ENCODE measurements around the gene GRK1. TPM values are rescaled to one million over a fixed set of nuclear protein-coding genes. Genes with fewer than 3 reads are reported as not detected.

GRK1 gene
- polyA plus RNA-seq (2011; rRNA removed) (not detected in 2 replicates), polyA minus RNA-seq (2011; rRNA and poly(A)+ RNA removed) (not detected in 2 replicates)

DNA sequence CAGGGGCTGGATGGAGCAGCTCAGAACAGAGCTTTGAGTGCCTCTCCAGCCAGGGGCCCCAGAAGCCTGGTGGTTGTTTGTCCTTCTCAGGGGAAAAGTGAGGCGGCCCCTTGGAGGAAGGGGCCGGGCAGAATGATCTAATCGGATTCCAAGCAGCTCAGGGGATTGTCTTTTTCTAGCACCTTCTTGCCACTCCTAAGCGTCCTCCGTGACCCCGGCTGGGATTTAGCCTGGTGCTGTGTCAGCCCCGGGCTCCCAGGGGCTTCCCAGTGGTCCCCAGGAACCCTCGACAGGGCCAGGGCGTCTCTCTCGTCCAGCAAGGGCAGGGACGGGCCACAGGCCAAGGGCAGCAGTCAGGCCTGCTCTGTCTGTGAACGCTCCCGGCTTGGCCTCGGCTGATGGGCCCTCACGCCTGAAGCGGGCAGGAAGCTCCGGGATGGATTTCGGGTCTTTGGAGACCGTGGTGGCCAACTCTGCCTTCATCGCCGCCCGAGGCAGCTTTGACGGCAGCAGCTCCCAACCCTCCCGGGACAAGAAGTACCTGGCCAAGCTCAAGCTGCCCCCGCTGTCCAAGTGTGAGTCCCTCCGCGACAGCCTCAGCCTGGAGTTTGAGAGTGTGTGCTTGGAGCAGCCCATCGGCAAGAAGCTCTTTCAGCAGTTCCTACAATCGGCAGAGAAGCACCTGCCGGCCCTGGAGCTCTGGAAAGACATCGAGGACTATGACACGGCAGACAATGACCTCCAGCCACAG, at the start of gene GRK1:
GRK1 (plus strand) TSS at position 269 of the 751 bp plus-strand sequence; CDS start at position 437, 168 bp downstream.
- Histone ChIP-seq H3K4me3 (ENCODE audit: low read depth, low read length) (no peak within 1 kb of the TSS), H3K27ac (ENCODE audit: low read depth, low read length) (no peak within 1 kb of the TSS), H3K27me3 (ENCODE audit: control insufficient read depth, insufficient read depth, low read length) (peaks cover 2% of the 10 kb centered on the region), H3K9me3 (ENCODE audit: control insufficient read depth, insufficient read depth, low read length) (peaks cover 21% of the 10 kb centered on the region; the same call in 1 of the 2 replicates)
- ChIA-PET CTCF (no interaction called here), POLR2A (no interaction called here)
- no peak for TF ChIP-seq CTCF (IDR thresholded peaks at IDR 0.05; ENCODE audit: low read depth, low read length)
- DNase-seq (ENCODE audit: low read depth, low spot score), result no peak

DNA sequence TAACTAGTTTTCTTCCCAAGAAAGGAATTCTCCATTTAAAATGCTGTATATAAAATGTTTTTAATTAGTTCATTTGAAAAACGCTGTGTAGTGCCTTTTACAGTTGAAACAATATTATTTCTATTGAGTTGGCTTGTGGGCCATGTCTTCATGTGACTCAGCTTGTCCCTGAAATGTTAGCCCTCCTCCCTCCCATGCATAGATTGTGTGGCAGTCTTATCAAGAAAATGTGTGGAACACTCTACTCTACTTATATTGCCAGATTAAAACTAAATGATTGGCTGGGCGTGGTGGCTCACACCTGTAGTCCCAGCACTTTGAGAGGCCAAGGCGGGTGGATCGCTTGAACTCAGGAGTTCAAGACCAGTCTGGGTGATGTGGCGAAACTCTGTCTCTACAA, 49.1 kb upstream of the GRK1 start:
- ChIA-PET POLR2A (no interaction called here), CTCF (no interaction called here)
- no peak for TF ChIP-seq CTCF (IDR thresholded peaks at IDR 0.05; ENCODE audit: low read depth, low read length)
- no peaks in the 10 kb centered on the region for H3K27me3 ChIP-seq (ENCODE audit: control insufficient read depth, insufficient read depth, low read length)
- H3K27ac ChIP-seq (ENCODE audit: low read depth, low read length), result no peak overlapping the region
- no peak for DNase-seq (ENCODE audit: low read depth, low spot score)
- no peaks in the 10 kb centered on the region; the same call in 1 of the 2 replicates for H3K9me3 ChIP-seq (ENCODE audit: control insufficient read depth, insufficient read depth, low read length)
- no peak overlapping the region for H3K4me3 ChIP-seq (ENCODE audit: low read depth, low read length)

GRCh38 chr13:113618455-113618854, 48.6 kb upstream of the GRK1 start:
- TF ChIP-seq CTCF (IDR thresholded peaks at IDR 0.05; ENCODE audit: low read depth, low read length), result no peak
- CTCF ChIA-PET, result no interaction called here
- no peak for DNase-seq (ENCODE audit: low read depth, low spot score)
- Histone ChIP-seq H3K27ac (ENCODE audit: low read depth, low read length) (no peak overlapping the region), H3K4me3 (ENCODE audit: low read depth, low read length) (no peak overlapping the region), H3K9me3 (ENCODE audit: control insufficient read depth, insufficient read depth, low read length) (peaks cover 3% of the 10 kb centered on the region; the same call in 1 of the 2 replicates), H3K27me3 (ENCODE audit: control insufficient read depth, insufficient read depth, low read length) (no peaks in the 10 kb centered on the region)
- POLR2A ChIA-PET, result no interaction called here

GRCh38 chr13:113620036-113620796, 46.8 kb upstream of the GRK1 start:
- ChIA-PET POLR2A (no interaction called here), CTCF (no interaction called here)
- Histone ChIP-seq H3K27ac (ENCODE audit: low read depth, low read length) (no peak overlapping the region), H3K9me3 (ENCODE audit: control insufficient read depth, insufficient read depth, low read length) (peaks cover 3% of the 10 kb centered on the region; the same call in 1 of the 2 replicates), H3K27me3 (ENCODE audit: control insufficient read depth, insufficient read depth, low read length) (no peaks in the 10 kb centered on the region), H3K4me3 (ENCODE audit: low read depth, low read length) (no peak overlapping the region)
- no peak for TF ChIP-seq CTCF (IDR thresholded peaks at IDR 0.05; ENCODE audit: low read depth, low read length)
- no peak for DNase-seq (ENCODE audit: low read depth, low spot score)

GRCh38 chr13:113621046-113621445, 46.0 kb upstream of the GRK1 start:
- Histone ChIP-seq H3K27ac (ENCODE audit: low read depth, low read length) (no peak overlapping the region), H3K27me3 (ENCODE audit: control insufficient read depth, insufficient read depth, low read length) (no peaks in the 10 kb centered on the region), H3K9me3 (ENCODE audit: control insufficient read depth, insufficient read depth, low read length) (peaks cover 3% of the 10 kb centered on the region; the same call in 1 of the 2 replicates), H3K4me3 (ENCODE audit: low read depth, low read length) (no peak overlapping the region)
- TF ChIP-seq CTCF (IDR thresholded peaks at IDR 0.05; ENCODE audit: low read depth, low read length), result no peak
- no peak for DNase-seq (ENCODE audit: low read depth, low spot score)
- ChIA-PET POLR2A (no interaction called here), CTCF (no interaction called here)

Data from AG04450 (cell line).